Right renal pelvis (tissue), 4 donors: ENCODE data around the gene UBE2D3. TPM values are rescaled to one million over a fixed set of nuclear protein-coding genes. Genes with fewer than 3 reads are reported as not detected.

ENCODE experiments used
- DNase-seq, 4 donors: peaks; one replicate each; pipeline ENCODE4 v3.0.0-alpha.2; 2013; ENCODE audit warnings: low read depth in 4 of 4, low spot score in 3 of 4, missing footprints in 1 of 4
- polyA plus RNA-seq, 4 donors: library from polyadenylated mRNA; unstranded; fragments of 120-200 nt; gene quantifications; one replicate each; pipeline ENCODE4 v1.2.1, GENCODE V29; 2013; ENCODE audit not compliant: insufficient read length in 4 of 4

Gene UBE2D3
- polyA plus RNA-seq, 4 donors = 294 to 371 (median 354) TPM

GRCh38 chr4:102758241-102759160, 68.8 kb downstream of the UBE2D3 start:
- DNase-seq = no peak

- no peak for DNase-seq
Observed at GRCh38 chr4:102757681-102758080, 69.7 kb downstream of the UBE2D3 start.

GRCh38 chr4:102754044-102754443, 73.3 kb downstream of the UBE2D3 start:
- no peak for DNase-seq

- no peak for DNase-seq
Observed at GRCh38 chr4:102751941-102752340, 75.4 kb downstream of the UBE2D3 start.

Other genes starting within 250 kb of the UBE2D3 start
- gene MANBA, start 66.6 kb downstream of the UBE2D3 start, polyA plus RNA-seq = 10 to 100 TPM; 20.0 to 22.4 (median 21.7) TPM
- gene CISD2, start 41.4 kb upstream of the UBE2D3 start, polyA plus RNA-seq = 10 to 100 TPM; 54.7 to 62.0 (median 57.8) TPM
- gene SLC9B1, start 192.2 kb upstream of the UBE2D3 start, polyA plus RNA-seq = 1 to 10 TPM; 2.9 to 3.8 (median 3.4) TPM
- 10 to 100 TPM in 2 of 4 donors, 1 to 10 TPM in 2; 6.3 to 11.8 (median 8.9) TPM for gene SLC9B2, start 249.2 kb upstream of the UBE2D3 start, polyA plus RNA-seq